ENCODE data around the gene GHITM.

Gene GHITM

GRCh38 chr10:84191106-84191505 is 51.8 kb downstream of the GHITM start:
- TF ChIP-seq GATA2 (IDR thresholded peaks at IDR 0.05; ENCODE audit: low read depth, low read length) (no peak), GATA3 (IDR thresholded peaks at IDR 0.05; ENCODE audit: low read depth, low read length) (no peak)

DNA sequence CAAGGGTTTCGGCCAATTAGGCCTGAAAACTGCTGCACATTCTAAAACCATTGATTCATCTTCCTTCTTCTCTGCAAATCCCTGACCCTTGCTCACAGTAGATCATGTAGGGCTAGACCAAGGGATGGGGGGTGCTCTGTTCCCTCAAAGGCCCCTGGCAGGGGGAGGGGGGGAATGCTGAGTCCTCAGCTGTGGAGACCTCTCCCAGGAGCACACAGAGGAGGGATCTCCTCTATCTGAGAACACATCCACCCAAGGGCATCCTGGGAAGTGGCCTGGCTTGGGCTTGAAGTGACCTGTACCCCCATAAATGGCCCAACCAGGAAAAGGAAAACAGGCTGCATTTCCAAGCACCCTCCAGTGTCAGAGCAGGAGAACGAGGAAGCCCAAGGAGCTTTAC is 54.0 kb downstream of the GHITM start:
- TF ChIP-seq GATA2 (IDR thresholded peaks at IDR 0.05; ENCODE audit: low read depth, low read length) (no peak), GATA3 (IDR thresholded peaks at IDR 0.05; ENCODE audit: low read depth, low read length) (no peak)

GRCh38 chr10:84193846-84194423 is 54.6 kb downstream of the GHITM start:
- no peak for TF ChIP-seq GATA2 (IDR thresholded peaks at IDR 0.05; ENCODE audit: low read depth, low read length)
- no peak for TF ChIP-seq GATA3 (IDR thresholded peaks at IDR 0.05; ENCODE audit: low read depth, low read length)

GRCh38 chr10:84194424-84195043 is 55.2 kb downstream of the GHITM start, which contains the start of gene CDHR1:
Gene CDHR1, plus strand, starts transcription at chr10:84194537. Its CDS starts 224 bp downstream, at chr10:84194761.
- TF ChIP-seq GATA2 (IDR thresholded peaks at IDR 0.05; ENCODE audit: low read depth, low read length) (no peak), GATA3 (IDR thresholded peaks at IDR 0.05; ENCODE audit: low read depth, low read length) (no peak)

GRCh38 chr10:84195044-84195830 is 55.9 kb downstream of the GHITM start:
- TF ChIP-seq GATA2 (IDR thresholded peaks at IDR 0.05; ENCODE audit: low read depth, low read length), result no peak
- no peak for TF ChIP-seq GATA3 (IDR thresholded peaks at IDR 0.05; ENCODE audit: low read depth, low read length)

- TF ChIP-seq GATA3 (IDR thresholded peaks at IDR 0.05; ENCODE audit: low read depth, low read length) (no peak), GATA2 (IDR thresholded peaks at IDR 0.05; ENCODE audit: low read depth, low read length) (peak; percentile 36)
These were observed 56.8 kb downstream of the GHITM start for GRCh38 chr10:84196083-84196482.

- no peak for TF ChIP-seq GATA3 (IDR thresholded peaks at IDR 0.05; ENCODE audit: low read depth, low read length)
- no peak for TF ChIP-seq GATA2 (IDR thresholded peaks at IDR 0.05; ENCODE audit: low read depth, low read length)
These were observed 57.6 kb downstream of the GHITM start for GRCh38 chr10:84196941-84197340.

DNA sequence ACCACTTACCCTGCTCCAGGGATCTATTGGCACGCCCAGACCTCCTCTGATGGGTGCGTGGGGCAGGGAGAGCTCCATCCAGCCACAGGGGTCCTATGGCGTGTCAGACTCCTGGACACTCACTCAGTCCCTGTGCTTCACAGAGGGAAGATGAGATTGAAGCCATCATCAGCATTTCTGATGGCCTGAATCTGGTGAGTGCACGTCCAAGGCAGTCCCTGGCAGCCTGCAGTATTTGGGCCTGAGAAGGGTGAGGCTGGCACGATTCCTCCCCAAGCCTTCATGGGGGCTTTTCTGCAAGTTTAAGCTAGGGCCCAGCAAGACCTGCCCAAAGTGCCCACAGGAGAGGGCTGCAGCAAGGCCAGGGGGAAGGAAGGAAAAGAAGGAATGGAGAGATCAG is 58.3 kb downstream of the GHITM start:
- TF ChIP-seq GATA2 (IDR thresholded peaks at IDR 0.05; ENCODE audit: low read depth, low read length) (no peak), GATA3 (IDR thresholded peaks at IDR 0.05; ENCODE audit: low read depth, low read length) (no peak)

DNA sequence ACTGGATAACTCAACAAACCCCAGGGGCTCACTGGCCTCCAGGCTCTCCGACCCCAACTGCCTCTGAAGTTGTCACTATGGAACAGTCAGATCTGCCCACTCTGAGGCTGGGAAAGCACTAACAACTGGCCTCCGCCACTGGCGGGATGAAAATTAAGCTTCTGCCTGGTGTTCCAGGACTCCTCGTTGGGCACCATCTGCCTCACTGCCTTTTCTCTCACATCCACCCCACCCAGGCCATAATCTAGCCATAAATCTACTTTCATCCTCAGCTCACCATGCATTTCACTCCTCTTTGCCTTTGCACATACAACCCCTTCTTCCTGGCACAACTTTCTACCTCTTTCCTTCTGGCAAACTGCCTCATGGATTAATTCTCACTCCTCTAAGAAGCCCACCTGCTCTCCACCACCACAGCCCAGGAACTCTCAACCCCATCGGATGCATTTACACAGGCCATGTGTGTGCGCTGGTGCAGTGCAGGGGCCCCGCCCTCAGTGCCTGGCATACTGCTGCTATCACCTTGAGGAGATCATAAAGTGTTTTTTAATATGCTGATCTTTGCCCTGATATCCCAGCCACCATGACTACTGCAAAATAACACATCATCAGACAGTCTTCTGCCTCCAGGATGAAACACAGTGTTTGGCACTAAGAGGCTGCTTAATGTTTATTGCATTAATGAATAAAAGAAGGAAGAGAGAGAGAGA is 59.1 kb downstream of the GHITM start:
- TF ChIP-seq GATA2 (IDR thresholded peaks at IDR 0.05; ENCODE audit: low read depth, low read length) (no peak), GATA3 (IDR thresholded peaks at IDR 0.05; ENCODE audit: low read depth, low read length) (no peak)

- TF ChIP-seq GATA2 (IDR thresholded peaks at IDR 0.05; ENCODE audit: low read depth, low read length) (no peak), GATA3 (IDR thresholded peaks at IDR 0.05; ENCODE audit: low read depth, low read length) (no peak)
These were observed 61.4 kb downstream of the GHITM start for GRCh38 chr10:84200537-84201243.

GRCh38 chr10:84201244-84201606 is 61.9 kb downstream of the GHITM start:
- TF ChIP-seq GATA3 (IDR thresholded peaks at IDR 0.05; ENCODE audit: low read depth, low read length) (no peak), GATA2 (IDR thresholded peaks at IDR 0.05; ENCODE audit: low read depth, low read length) (no peak)

- TF ChIP-seq GATA3 (IDR thresholded peaks at IDR 0.05; ENCODE audit: low read depth, low read length), result no peak
- TF ChIP-seq GATA2 (IDR thresholded peaks at IDR 0.05; ENCODE audit: low read depth, low read length), result no peak
These were observed 62.4 kb downstream of the GHITM start for GRCh38 chr10:84201682-84202081.

- no peak for TF ChIP-seq GATA3 (IDR thresholded peaks at IDR 0.05; ENCODE audit: low read depth, low read length)
- no peak for TF ChIP-seq GATA2 (IDR thresholded peaks at IDR 0.05; ENCODE audit: low read depth, low read length)
These were observed 63.0 kb downstream of the GHITM start for GRCh38 chr10:84202349-84202748.
